Activated CD8-positive, alpha-beta T cell treated with anti-CD3 and anti-CD28 coated beads for 36 hours (primary cell): Measurements from ENCODE around the gene THRAP3. TPM values are rescaled to one million over a fixed set of nuclear protein-coding genes. Genes with fewer than 3 reads are reported as not detected.
A peak's percentile ranks its signal among the peaks of the same experiment; 100 is the strongest.
"Not testable (repeated sequence)": the region's sequence is repeated elsewhere in the genome, so short reads cannot be mapped to it uniquely, and the experiment has no call there.

Experiments
- ATAC-seq: fragments of 200-7000 bp; cut with Tn5 transposase; one replicate; pipeline ENCODE4 v1.10.0; 2021; ENCODE audit warnings: mild to moderate bottlenecking, moderate library complexity
- CTCF ChIA-PET: fragments of 350-600 bp; sonication (Branson Sonifier 250); formaldehyde crosslinking; loops from one replicate; lab custom pipeline; 2021; ENCODE audit warnings: antibody characterized with exemption; lab: Charles Lee
- POLR2A ChIA-PET: fragments of 350-600 bp; sonication (Branson Sonifier 250); formaldehyde crosslinking; loops from one replicate; lab custom pipeline; 2021; ENCODE audit warnings: antibody characterized with exemption; lab: Charles Lee
- DNase-seq: peaks from one replicate; pipeline ENCODE4 v3.0.0-alpha.2; 2020
- H3K27ac Mint-ChIP-seq: one replicate; pipeline ENCODE4 v1.8.0; 2021; ENCODE audit warnings: mild to moderate bottlenecking, mixed read lengths
- H3K27me3 Mint-ChIP-seq: one replicate; pipeline ENCODE4 v1.8.0; 2021; ENCODE audit warnings: mixed read lengths
- H3K36me3 Mint-ChIP-seq: one replicate; pipeline ENCODE4 v1.8.0; 2021; ENCODE audit warnings: low read depth, mixed read lengths
- H3K4me1 Mint-ChIP-seq: one replicate; pipeline ENCODE4 v1.8.0; 2021; ENCODE audit warnings: low read depth, mixed read lengths
- H3K4me3 Mint-ChIP-seq: one replicate; pipeline ENCODE4 v1.8.0; 2021; ENCODE audit warnings: mild to moderate bottlenecking, moderate library complexity, mixed read lengths
- H3K9me3 Mint-ChIP-seq: one replicate; pipeline ENCODE4 v1.8.0; 2021; ENCODE audit warnings: mixed read lengths
- intact Hi-C: fragments of 100-400 bp; cut with micrococcal nuclease; formaldehyde crosslinking; loops from one replicate; pipeline ENCODE4 v1.10.0; 2022
- total RNA-seq, 2 experiments: library from RNA; stranded (reverse); gene quantifications; one replicate each; pipeline ENCODE4 v1.2.3, GENCODE V29; 2021
- TF ChIP-seq, protein P1 (sequence below): fragments of 200-600 bp; IDR thresholded peaks from one replicate; pipeline ENCODE4 v1.8.0; 2022; ENCODE audit warnings: antibody characterized with exemption, mild to moderate bottlenecking

THRAP3 gene
- total RNA-seq, 2 experiments from 2014 or later: 119 to 121 TPM

GRCh38 chr1:36224537-36225282 is 467 bp downstream of the THRAP3 start:
- no peak for DNase-seq
- Mint-ChIP-seq H3K4me3 (peak overlapping the region; percentile 85), H3K27ac (peak overlapping the region; percentile 99), H3K36me3 (peaks cover 28% of the 10 kb centered on the region), H3K9me3 (no peaks in the 10 kb centered on the region), H3K27me3 (no peaks in the 10 kb centered on the region), H3K4me1 (peaks cover 27% of the 10 kb centered on the region)
- peak; percentile 64 for ATAC-seq
- CTCF ChIA-PET: interaction anchor here (0.7 to 3.7 kb wide), 12 partner anchors 9 to 142 kb away, joined by 3 to 33 read pairs (median 4); partner anchors contain the start of gene TRAPPC3
- intact Hi-C loops: loop anchor here (2.0 kb wide), 1 partner anchor 74 kb away; no protein-coding TSS in a partner anchor
- POLR2A ChIA-PET: interaction anchor here (0.6 to 3.8 kb wide), 19 partner anchors 9 to 1536 kb away, joined by 3 to 38 read pairs (median 5); partner anchors contain the start of genes MAP7D1, SH3D21 and TRAPPC3
- TF ChIP-seq, protein P1, sequence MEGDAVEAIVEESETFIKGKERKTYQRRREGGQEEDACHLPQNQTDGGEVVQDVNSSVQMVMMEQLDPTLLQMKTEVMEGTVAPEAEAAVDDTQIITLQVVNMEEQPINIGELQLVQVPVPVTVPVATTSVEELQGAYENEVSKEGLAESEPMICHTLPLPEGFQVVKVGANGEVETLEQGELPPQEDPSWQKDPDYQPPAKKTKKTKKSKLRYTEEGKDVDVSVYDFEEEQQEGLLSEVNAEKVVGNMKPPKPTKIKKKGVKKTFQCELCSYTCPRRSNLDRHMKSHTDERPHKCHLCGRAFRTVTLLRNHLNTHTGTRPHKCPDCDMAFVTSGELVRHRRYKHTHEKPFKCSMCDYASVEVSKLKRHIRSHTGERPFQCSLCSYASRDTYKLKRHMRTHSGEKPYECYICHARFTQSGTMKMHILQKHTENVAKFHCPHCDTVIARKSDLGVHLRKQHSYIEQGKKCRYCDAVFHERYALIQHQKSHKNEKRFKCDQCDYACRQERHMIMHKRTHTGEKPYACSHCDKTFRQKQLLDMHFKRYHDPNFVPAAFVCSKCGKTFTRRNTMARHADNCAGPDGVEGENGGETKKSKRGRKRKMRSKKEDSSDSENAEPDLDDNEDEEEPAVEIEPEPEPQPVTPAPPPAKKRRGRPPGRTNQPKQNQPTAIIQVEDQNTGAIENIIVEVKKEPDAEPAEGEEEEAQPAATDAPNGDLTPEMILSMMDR: peak; percentile 42

- DNase-seq (no peak), ATAC-seq (no peak)
- Mint-ChIP-seq H3K4me3 (peak overlapping the region; percentile 85), H3K4me1 (peaks cover 27% of the 10 kb centered on the region), H3K27ac (peak overlapping the region; percentile 99), H3K27me3 (no peaks in the 10 kb centered on the region), H3K9me3 (no peaks in the 10 kb centered on the region), H3K36me3 (peaks cover 31% of the 10 kb centered on the region)
- intact Hi-C loops: loop anchor here (2.0 kb wide), 1 partner anchor 75 kb away; no protein-coding TSS in a partner anchor
- ChIA-PET POLR2A (interaction anchor here (0.6 to 3.8 kb wide), 12 partner anchors 8 to 162 kb away, joined by 3 to 38 read pairs (median 6); partner anchors contain the start of genes MAP7D1 and TRAPPC3), CTCF (interaction anchor here (0.6 to 3.7 kb wide), 11 partner anchors 9 to 141 kb away, joined by 3 to 33 read pairs (median 4); partner anchors contain the start of gene TRAPPC3)
- TF ChIP-seq, protein P1: no peak
Observed at GRCh38 chr1:36225283-36225899, 1.1 kb downstream of the THRAP3 start.

DNA sequence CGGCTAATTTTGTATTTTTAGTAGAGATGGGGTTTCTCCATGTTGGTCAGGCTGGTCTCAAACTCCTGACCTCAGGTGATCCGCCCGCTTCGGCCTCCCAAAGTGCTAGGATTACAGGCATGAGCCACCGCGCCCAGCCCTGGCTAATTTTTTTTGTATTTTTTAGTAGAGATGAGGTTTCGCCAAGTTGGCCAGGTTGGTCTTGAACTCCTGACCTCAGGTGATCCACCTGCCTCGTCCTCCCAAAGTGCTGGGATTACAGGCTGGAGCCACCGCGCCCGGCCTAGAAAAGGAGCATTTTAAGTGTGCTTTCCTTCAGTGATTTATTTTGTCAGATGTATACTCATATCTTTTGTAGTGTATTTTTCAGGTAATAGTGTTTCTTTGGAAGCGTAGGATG is 6.0 kb downstream of the THRAP3 start:
- H3K27ac Mint-ChIP-seq, ATAC-seq, intact Hi-C loops, CTCF ChIA-PET, H3K27me3 Mint-ChIP-seq, POLR2A ChIA-PET, DNase-seq, H3K9me3 Mint-ChIP-seq, H3K4me3 Mint-ChIP-seq: not testable (repeated sequence)
- Mint-ChIP-seq H3K4me1 (peaks cover 56% of the 10 kb centered on the region), H3K36me3 (peaks cover 55% of the 10 kb centered on the region)

- ATAC-seq: no peak
- TF ChIP-seq, protein P1: no peak
- DNase-seq: no peak
- Mint-ChIP-seq H3K27ac (no peak overlapping the region), H3K36me3 (peaks cover 47% of the 10 kb centered on the region), H3K4me3 (no peak overlapping the region), H3K4me1 (peaks cover 55% of the 10 kb centered on the region), H3K27me3 (no peaks in the 10 kb centered on the region), H3K9me3 (no peaks in the 10 kb centered on the region)
- ChIA-PET CTCF (interaction anchor here (0.7 kb wide), 1 partner anchor 174 kb away, joined by 3 read pairs; no protein-coding TSS in a partner anchor), POLR2A (interaction anchor here (0.7 to 1.1 kb wide), 2 partner anchors 43 to 69 kb away, joined by 3 read pairs; no protein-coding TSS in a partner anchor)
- intact Hi-C loops: no loop called here
Observed at GRCh38 chr1:36231191-36231590, 6.9 kb downstream of the THRAP3 start.
